Measurements from ENCODE around the gene WDR5B. TPM values are rescaled to one million over a fixed set of nuclear protein-coding genes. Genes with fewer than 3 reads are reported as not detected.
A peak's percentile ranks its signal among the peaks of the same experiment; 100 is the strongest.

The WDR5B gene
- total and polyA plus RNA-seq, 2 donors = 9.2 to 10.0 TPM

- H3K36me3 ChIP-seq (ENCODE audit: control insufficient read depth in 2 of 2, insufficient read depth in 2 of 2, low read length in 1 of 2) = peaks cover 5 to 10% of the 10 kb centered on the region in 2 donors
- H3K27me3 ChIP-seq (ENCODE audit: control insufficient read depth in 2 of 2, insufficient read depth in 1 of 2, low read length in 1 of 2) = no peaks in the 10 kb centered on the region
- H3K4me3 ChIP-seq (ENCODE audit: low read length in 2 of 2) = no peak overlapping the region
- WGBS = 97% methylated on average over 6 of the region's 6 CpGs
- H3K9me3 ChIP-seq (ENCODE audit: control insufficient read depth in 2 of 2, insufficient read depth in 1 of 2, low read length in 1 of 2) = no peaks in the 10 kb centered on the region
- H3K4me1 ChIP-seq (ENCODE audit: control insufficient read depth in 2 of 2, insufficient read depth in 2 of 2, low read length in 2 of 2) = no peaks in the 10 kb centered on the region
- DNase-seq (ENCODE audit: low read depth in 6 of 9, low spot score in 9 of 9) = no peak
- H3K27ac ChIP-seq (ENCODE audit: low read depth in 1 of 2, low read length in 1 of 2) = no peak overlapping the region
Observed at GRCh38 chr3:122403489-122403888, 12.4 kb downstream of the WDR5B start.

GRCh38 chr3:122398920-122399319 lies 16.9 kb downstream of the WDR5B start:
- DNase-seq (ENCODE audit: low read depth in 6 of 9, low spot score in 9 of 9) = no peak
- no peak overlapping the region for H3K27ac ChIP-seq (ENCODE audit: low read depth in 1 of 2, low read length in 1 of 2)
- H3K4me1 ChIP-seq (ENCODE audit: control insufficient read depth in 2 of 2, insufficient read depth in 2 of 2, low read length in 2 of 2) = no peaks in the 10 kb centered on the region
- H3K9me3 ChIP-seq (ENCODE audit: control insufficient read depth in 2 of 2, insufficient read depth in 1 of 2, low read length in 1 of 2) = no peaks in the 10 kb centered on the region
- H3K36me3 ChIP-seq (ENCODE audit: control insufficient read depth in 2 of 2, insufficient read depth in 2 of 2, low read length in 1 of 2) = no peaks in the 10 kb centered on the region
- no peaks in the 10 kb centered on the region for H3K27me3 ChIP-seq (ENCODE audit: control insufficient read depth in 2 of 2, insufficient read depth in 1 of 2, low read length in 1 of 2)
- WGBS = over 99% methylated on average over 2 of the region's 2 CpGs
- no peak overlapping the region for H3K4me3 ChIP-seq (ENCODE audit: low read length in 2 of 2)

- no peak overlapping the region for H3K4me3 ChIP-seq (ENCODE audit: low read length in 2 of 2)
- DNase-seq (ENCODE audit: low read depth in 6 of 9, low spot score in 9 of 9) = no peak
- no peaks in the 10 kb centered on the region for H3K36me3 ChIP-seq (ENCODE audit: control insufficient read depth in 2 of 2, insufficient read depth in 2 of 2, low read length in 1 of 2)
- WGBS = 94% methylated on average over 1 of the region's 1 CpG
- no peak overlapping the region for H3K27ac ChIP-seq (ENCODE audit: low read depth in 1 of 2, low read length in 1 of 2)
- no peaks in the 10 kb centered on the region for H3K27me3 ChIP-seq (ENCODE audit: control insufficient read depth in 2 of 2, insufficient read depth in 1 of 2, low read length in 1 of 2)
- no peaks in the 10 kb centered on the region for H3K9me3 ChIP-seq (ENCODE audit: control insufficient read depth in 2 of 2, insufficient read depth in 1 of 2, low read length in 1 of 2)
- no peaks in the 10 kb centered on the region for H3K4me1 ChIP-seq (ENCODE audit: control insufficient read depth in 2 of 2, insufficient read depth in 2 of 2, low read length in 2 of 2)
Observed at GRCh38 chr3:122397201-122397600, 18.7 kb downstream of the WDR5B start.

GRCh38 chr3:122396511-122396910 lies 19.4 kb downstream of the WDR5B start:
- no peaks in the 10 kb centered on the region for H3K36me3 ChIP-seq (ENCODE audit: control insufficient read depth in 2 of 2, insufficient read depth in 2 of 2, low read length in 1 of 2)
- H3K4me3 ChIP-seq (ENCODE audit: low read length in 2 of 2) = no peak overlapping the region
- H3K9me3 ChIP-seq (ENCODE audit: control insufficient read depth in 2 of 2, insufficient read depth in 1 of 2, low read length in 1 of 2) = no peaks in the 10 kb centered on the region
- H3K27ac ChIP-seq (ENCODE audit: low read depth in 1 of 2, low read length in 1 of 2) = no peak overlapping the region
- no peak for DNase-seq (ENCODE audit: low read depth in 6 of 9, low spot score in 9 of 9)
- no peaks in the 10 kb centered on the region for H3K27me3 ChIP-seq (ENCODE audit: control insufficient read depth in 2 of 2, insufficient read depth in 1 of 2, low read length in 1 of 2)
- no peaks in the 10 kb centered on the region for H3K4me1 ChIP-seq (ENCODE audit: control insufficient read depth in 2 of 2, insufficient read depth in 2 of 2, low read length in 2 of 2)

GRCh38 chr3:122395582-122395981 lies 20.3 kb downstream of the WDR5B start:
- no peak for DNase-seq (ENCODE audit: low read depth in 6 of 9, low spot score in 9 of 9)
- Histone ChIP-seq H3K27me3 (ENCODE audit: control insufficient read depth in 2 of 2, insufficient read depth in 1 of 2, low read length in 1 of 2) (no peaks in the 10 kb centered on the region), H3K4me3 (ENCODE audit: low read length in 2 of 2) (no peak overlapping the region), H3K9me3 (ENCODE audit: control insufficient read depth in 2 of 2, insufficient read depth in 1 of 2, low read length in 1 of 2) (no peaks in the 10 kb centered on the region), H3K36me3 (ENCODE audit: control insufficient read depth in 2 of 2, insufficient read depth in 2 of 2, low read length in 1 of 2) (no peaks in the 10 kb centered on the region), H3K27ac (ENCODE audit: low read depth in 1 of 2, low read length in 1 of 2) (no peak overlapping the region), H3K4me1 (ENCODE audit: control insufficient read depth in 2 of 2, insufficient read depth in 2 of 2, low read length in 2 of 2) (no peaks in the 10 kb centered on the region)
- 66% methylated on average over 3 of the region's 3 CpGs for WGBS

- no peaks in the 10 kb centered on the region for H3K36me3 ChIP-seq (ENCODE audit: control insufficient read depth in 2 of 2, insufficient read depth in 2 of 2, low read length in 1 of 2)
- DNase-seq (ENCODE audit: low read depth in 6 of 9, low spot score in 9 of 9) = no peak
- H3K27ac ChIP-seq (ENCODE audit: low read depth in 1 of 2, low read length in 1 of 2) = no peak overlapping the region
- H3K4me1 ChIP-seq (ENCODE audit: control insufficient read depth in 2 of 2, insufficient read depth in 2 of 2, low read length in 2 of 2) = no peaks in the 10 kb centered on the region
- no peak overlapping the region for H3K4me3 ChIP-seq (ENCODE audit: low read length in 2 of 2)
- 89% methylated on average over 1 of the region's 1 CpG for WGBS
- no peaks in the 10 kb centered on the region for H3K27me3 ChIP-seq (ENCODE audit: control insufficient read depth in 2 of 2, insufficient read depth in 1 of 2, low read length in 1 of 2)
- H3K9me3 ChIP-seq (ENCODE audit: control insufficient read depth in 2 of 2, insufficient read depth in 1 of 2, low read length in 1 of 2) = no peaks in the 10 kb centered on the region
Observed at GRCh38 chr3:122394173-122394572, 21.7 kb downstream of the WDR5B start.

- Histone ChIP-seq H3K27me3 (ENCODE audit: control insufficient read depth in 2 of 2, insufficient read depth in 1 of 2, low read length in 1 of 2) (no peaks in the 10 kb centered on the region), H3K27ac (ENCODE audit: low read depth in 1 of 2, low read length in 1 of 2) (no peak overlapping the region), H3K4me1 (ENCODE audit: control insufficient read depth in 2 of 2, insufficient read depth in 2 of 2, low read length in 2 of 2) (no peaks in the 10 kb centered on the region), H3K9me3 (ENCODE audit: control insufficient read depth in 2 of 2, insufficient read depth in 1 of 2, low read length in 1 of 2) (no peaks in the 10 kb centered on the region), H3K4me3 (ENCODE audit: low read length in 2 of 2) (no peak overlapping the region), H3K36me3 (ENCODE audit: control insufficient read depth in 2 of 2, insufficient read depth in 2 of 2, low read length in 1 of 2) (no peaks in the 10 kb centered on the region)
- peak in 7 of 9 donors; percentile 7 to 63 (median 28) for DNase-seq (ENCODE audit: low read depth in 6 of 9, low spot score in 9 of 9)
- WGBS = 84% methylated on average over 2 of the region's 2 CpGs
Observed at GRCh38 chr3:122392868-122393844, 22.7 kb downstream of the WDR5B start.

GRCh38 chr3:122391681-122392446 lies 24.0 kb downstream of the WDR5B start:
- Histone ChIP-seq H3K27me3 (ENCODE audit: control insufficient read depth in 2 of 2, insufficient read depth in 1 of 2, low read length in 1 of 2) (no peaks in the 10 kb centered on the region), H3K27ac (ENCODE audit: low read depth in 1 of 2, low read length in 1 of 2) (no peak overlapping the region), H3K4me3 (ENCODE audit: low read length in 2 of 2) (no peak overlapping the region), H3K4me1 (ENCODE audit: control insufficient read depth in 2 of 2, insufficient read depth in 2 of 2, low read length in 2 of 2) (no peaks in the 10 kb centered on the region), H3K36me3 (ENCODE audit: control insufficient read depth in 2 of 2, insufficient read depth in 2 of 2, low read length in 1 of 2) (no peaks in the 10 kb centered on the region), H3K9me3 (ENCODE audit: control insufficient read depth in 2 of 2, insufficient read depth in 1 of 2, low read length in 1 of 2) (no peaks in the 10 kb centered on the region)
- no peak for DNase-seq (ENCODE audit: low read depth in 6 of 9, low spot score in 9 of 9)
- WGBS = 95% methylated on average over 2 of the region's 2 CpGs

- no peak for DNase-seq (ENCODE audit: low read depth in 6 of 9, low spot score in 9 of 9)
- H3K36me3 ChIP-seq (ENCODE audit: control insufficient read depth in 2 of 2, insufficient read depth in 2 of 2, low read length in 1 of 2) = no peaks in the 10 kb centered on the region
- H3K27ac ChIP-seq (ENCODE audit: low read depth in 1 of 2, low read length in 1 of 2) = no peak overlapping the region
- 95% methylated on average over 4 of the region's 4 CpGs for WGBS
- H3K9me3 ChIP-seq (ENCODE audit: control insufficient read depth in 2 of 2, insufficient read depth in 1 of 2, low read length in 1 of 2) = no peaks in the 10 kb centered on the region
- H3K27me3 ChIP-seq (ENCODE audit: control insufficient read depth in 2 of 2, insufficient read depth in 1 of 2, low read length in 1 of 2) = no peaks in the 10 kb centered on the region
- no peaks in the 10 kb centered on the region for H3K4me1 ChIP-seq (ENCODE audit: control insufficient read depth in 2 of 2, insufficient read depth in 2 of 2, low read length in 2 of 2)
- no peak overlapping the region for H3K4me3 ChIP-seq (ENCODE audit: low read length in 2 of 2)
Observed at GRCh38 chr3:122390665-122391064, 25.2 kb downstream of the WDR5B start.
